Ureter (tissue), 1 donor: ENCODE results near the gene HIGD2A. TPM values are rescaled to one million over a fixed set of nuclear protein-coding genes. Genes with fewer than 3 reads are reported as not detected.
A peak's percentile ranks its signal among the peaks of the same experiment; 100 is the strongest.

Source experiments
- DNase-seq: peaks from one replicate; pipeline ENCODE4 v3.0.0-alpha.2; 2020; ENCODE audit warnings: low spot score
- total RNA-seq: library from RNA; stranded (reverse); gene quantifications from one replicate; pipeline ENCODE4 v1.2.4, GENCODE V29; 2023
- donor health status: DM: yes; HTN: yes; CAD: no.

HIGD2A gene, protein sequence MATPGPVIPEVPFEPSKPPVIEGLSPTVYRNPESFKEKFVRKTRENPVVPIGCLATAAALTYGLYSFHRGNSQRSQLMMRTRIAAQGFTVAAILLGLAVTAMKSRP
- total RNA-seq = 145 TPM

DNA sequence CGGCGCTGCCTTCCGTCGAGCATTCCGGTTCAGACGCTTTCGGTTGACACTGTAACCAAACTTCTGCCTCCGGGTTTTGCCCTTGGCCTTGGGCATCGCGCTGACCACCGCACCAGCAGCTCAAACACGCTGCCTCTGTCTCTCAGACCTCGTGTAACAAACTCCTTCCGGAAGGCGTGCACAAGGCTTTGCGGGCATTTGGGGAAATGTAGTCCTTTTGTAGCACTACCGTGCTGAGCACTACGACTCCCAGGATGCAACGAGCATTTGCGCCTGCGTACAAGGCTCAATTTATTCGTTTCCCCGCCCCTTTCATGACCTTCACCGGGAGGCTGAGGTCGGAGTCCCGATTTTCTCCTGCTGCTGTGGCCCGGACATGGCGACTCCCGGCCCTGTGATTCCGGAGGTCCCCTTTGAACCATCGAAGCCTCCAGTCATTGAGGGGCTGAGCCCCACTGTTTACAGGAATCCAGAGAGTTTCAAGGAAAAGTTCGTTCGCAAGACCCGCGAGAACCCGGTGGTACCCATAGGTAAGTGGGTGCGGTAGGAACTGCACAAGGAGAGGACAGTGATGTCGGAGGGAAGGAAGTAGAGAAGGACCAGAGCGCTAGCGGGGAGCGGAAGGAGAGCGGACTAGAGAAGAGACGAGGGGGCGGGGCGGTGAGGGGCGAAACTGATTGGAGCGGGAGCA, at the start of gene HIGD2A, which contains the start of gene NOP16:
Gene HIGD2A (plus strand): TSS at position 308 of the 691 bp plus-strand sequence. CDS start 69 bp downstream, at position 377.
Gene NOP16 (minus strand): TSS at position 155 of the 691 bp plus-strand sequence. CDS start 59 bp downstream, at position 96.
- peak; percentile 100 for DNase-seq

- DNase-seq = no peak
Observed at GRCh38 chr5:176339304-176339703, 49.2 kb upstream of the HIGD2A start.

DNA sequence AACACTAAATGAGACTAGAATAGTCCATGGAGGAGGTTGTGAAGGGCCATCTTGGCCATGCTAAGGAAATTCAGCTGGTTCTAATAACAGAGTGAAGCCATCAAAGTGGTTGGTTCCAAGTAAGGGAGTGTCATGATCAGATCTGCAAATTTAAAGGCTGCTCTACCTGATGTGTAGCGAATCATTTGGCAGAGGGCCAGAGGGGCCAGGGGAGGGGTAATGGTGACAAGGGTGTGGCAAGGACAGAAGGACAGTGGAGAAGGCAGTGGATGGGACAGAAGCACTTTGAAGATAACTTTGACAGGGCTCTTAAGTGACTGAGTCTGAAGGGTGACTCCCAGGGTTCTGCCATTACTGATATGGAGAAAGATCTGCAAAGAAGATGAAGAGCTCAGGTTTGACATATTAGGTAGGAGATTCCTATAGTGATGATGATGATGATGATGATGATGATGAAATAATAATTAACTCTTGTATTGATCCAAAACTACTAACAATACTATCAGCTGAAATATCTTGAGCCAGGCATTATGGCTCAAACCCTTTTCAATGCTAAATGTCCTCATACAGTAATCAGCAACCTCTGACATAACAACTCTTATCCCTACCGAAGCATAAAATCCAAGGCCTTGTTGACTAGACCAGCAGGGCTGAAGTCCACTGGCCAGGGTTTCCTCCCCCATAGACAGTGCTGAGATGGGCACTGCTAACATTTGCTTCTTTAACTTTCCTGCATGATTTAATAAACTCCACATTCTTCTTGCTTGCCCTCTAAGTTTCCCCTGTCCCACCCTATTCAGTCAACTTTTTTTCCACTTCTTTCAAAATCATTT, 47.0 kb upstream of the HIGD2A start:
- no peak for DNase-seq

DNA sequence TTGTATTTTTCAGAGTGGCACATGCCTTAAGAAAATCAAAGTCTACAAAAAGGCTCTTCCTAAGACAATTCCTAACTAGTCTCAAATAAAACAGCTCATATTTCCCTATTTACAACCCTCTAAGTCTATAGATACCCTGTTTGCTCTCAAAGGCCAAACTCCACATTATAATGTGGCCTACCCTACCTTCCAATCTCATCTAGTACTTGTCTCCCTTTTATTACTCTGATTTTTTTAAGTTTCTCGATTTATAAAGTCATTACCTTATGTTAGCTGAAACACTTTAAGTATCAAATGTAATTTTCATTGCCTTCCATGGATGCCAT, 46.4 kb upstream of the HIGD2A start:
- no peak for DNase-seq

GRCh38 chr5:176342766-176343458, 45.6 kb upstream of the HIGD2A start:
- DNase-seq = no peak

GRCh38 chr5:176350416-176350815, 38.1 kb upstream of the HIGD2A start:
- no peak for DNase-seq

DNA sequence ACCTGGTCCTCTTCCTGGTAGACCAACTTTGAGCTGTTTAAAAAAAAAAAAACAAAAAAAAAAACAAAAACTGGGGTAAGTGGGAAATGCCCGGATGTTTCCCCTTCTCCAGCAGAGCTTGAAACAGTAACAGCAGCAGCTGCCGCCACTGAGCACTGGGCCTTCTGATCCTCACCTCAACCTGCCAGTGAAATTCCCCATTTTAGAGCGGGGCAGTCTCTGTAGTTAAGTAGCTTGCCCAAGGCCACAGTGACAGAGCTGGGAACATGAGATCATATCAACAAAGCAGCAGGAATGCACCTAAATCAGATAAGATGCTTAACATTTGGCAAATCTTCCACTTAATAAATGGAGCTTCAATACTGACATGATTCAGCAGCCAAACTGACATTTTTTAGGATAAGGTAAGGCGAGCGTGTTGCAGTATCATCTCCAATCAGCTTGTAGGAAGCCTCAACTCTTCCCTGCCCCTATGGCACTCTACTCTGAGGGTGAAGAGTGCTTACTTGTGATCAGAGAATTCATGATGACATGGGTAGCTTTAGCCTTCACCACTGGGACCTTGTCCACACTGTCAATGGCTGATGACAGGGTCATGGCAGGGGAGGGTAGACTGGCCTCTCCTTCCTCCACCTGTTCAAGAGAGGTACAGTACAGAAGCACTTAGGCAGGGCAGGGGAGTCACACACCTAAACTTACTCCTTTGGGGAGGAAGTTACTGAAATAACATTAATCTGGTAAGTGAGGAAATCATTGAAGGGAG, 36.3 kb upstream of the HIGD2A start:
- DNase-seq = no peak

DNA sequence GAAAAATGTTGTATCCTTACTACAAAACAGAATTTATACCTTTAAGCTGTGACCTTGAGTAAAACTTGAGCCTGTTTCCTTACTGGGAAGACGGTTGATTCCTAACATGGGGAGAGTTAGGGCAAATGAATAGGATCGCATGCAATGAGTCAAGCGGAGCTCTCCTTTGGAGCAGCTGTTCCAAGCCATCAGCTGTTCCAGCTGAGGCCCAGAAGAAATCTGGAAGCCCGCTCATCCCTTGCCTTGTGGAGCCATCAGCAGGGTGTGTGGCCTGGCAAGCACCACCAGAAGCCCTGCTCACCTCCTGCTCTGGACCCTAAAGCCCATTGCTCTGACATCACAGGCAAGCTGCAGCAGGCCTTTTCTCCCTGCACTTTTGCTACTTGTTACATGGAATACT, 35.0 kb upstream of the HIGD2A start:
- DNase-seq = no peak

- DNase-seq = no peak
Observed at GRCh38 chr5:176355400-176356178, 33.0 kb upstream of the HIGD2A start.

- no peak for DNase-seq
Observed at GRCh38 chr5:176356179-176356566, 32.4 kb upstream of the HIGD2A start.

DNA sequence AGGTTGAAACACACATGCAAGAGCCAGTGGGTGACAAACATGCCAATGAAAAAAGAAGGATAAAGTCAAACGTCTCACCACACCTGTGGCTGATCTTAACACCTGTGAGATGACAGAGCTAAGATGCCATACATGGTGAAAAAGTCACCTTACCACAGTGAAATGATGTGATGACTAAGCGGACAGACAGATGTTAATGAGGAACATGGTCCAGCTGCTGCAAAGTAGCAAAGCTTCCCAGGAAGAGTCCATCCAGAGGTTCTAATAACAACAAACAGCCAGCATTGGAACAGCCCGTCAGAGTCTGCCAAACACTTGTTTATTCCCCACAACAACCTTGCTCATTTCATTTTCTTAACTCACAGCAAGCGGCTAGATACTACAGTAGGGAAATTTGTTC, 28.9 kb upstream of the HIGD2A start:
- DNase-seq = no peak

GRCh38 chr5:176360894-176361436, 27.6 kb upstream of the HIGD2A start:
- no peak for DNase-seq

DNA sequence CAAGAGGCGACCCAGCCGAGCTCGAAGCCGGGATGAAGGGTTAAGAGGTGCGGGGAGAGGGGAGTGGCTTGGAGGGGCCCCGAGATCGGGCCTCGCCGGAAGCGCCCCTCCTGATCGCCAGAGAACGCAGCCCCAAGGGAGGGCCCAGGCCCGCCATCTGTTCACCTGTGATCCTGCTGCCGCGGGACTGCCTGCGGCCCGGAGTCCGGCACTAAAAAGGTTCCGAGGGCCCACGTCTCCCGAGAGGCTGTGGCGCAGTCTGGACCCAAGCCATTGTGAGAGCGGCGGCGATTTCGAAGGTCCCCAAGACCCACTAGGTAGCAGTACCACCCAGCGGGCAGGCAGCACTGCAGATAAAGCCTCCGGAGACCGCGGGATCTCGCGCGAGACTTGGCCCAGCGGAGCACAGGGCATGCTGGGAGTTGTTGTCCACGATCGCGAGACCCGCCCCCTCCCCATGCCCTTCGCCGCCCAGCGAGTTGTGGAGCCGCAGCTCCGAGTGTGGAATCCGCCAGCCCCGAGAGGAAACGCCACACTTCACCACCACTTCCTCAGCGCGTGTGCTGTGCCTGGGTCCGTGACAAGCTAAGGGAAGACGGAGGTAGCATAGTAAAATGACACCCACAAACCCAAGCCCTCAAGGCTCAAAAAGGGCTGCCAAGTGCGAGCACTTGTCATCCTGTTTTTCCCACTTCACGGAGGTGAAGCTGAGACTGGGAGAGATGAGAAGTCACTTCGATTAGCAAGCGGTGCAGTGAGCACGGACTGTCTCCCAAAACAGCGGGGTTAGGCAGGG, 26.9 kb upstream of the HIGD2A start, which contains the start of gene KIAA1191:
Gene KIAA1191 (minus strand): TSS at position 328 of the 796 bp plus-strand sequence. CDS start 2,256 bp downstream, outside the sequence.
- DNase-seq = peak; percentile 94

GRCh38 chr5:176362233-176362490, 26.4 kb upstream of the HIGD2A start:
- no peak for DNase-seq

GRCh38 chr5:176364765-176365350, 23.7 kb upstream of the HIGD2A start:
- peak; percentile 55 for DNase-seq

- DNase-seq = no peak
Observed at GRCh38 chr5:176365351-176366231, 23.0 kb upstream of the HIGD2A start, which contains the start of gene ARL10. ARL10 (plus strand) TSS chr5:176365487; CDS start chr5:176365564, 77 bp downstream.

DNA sequence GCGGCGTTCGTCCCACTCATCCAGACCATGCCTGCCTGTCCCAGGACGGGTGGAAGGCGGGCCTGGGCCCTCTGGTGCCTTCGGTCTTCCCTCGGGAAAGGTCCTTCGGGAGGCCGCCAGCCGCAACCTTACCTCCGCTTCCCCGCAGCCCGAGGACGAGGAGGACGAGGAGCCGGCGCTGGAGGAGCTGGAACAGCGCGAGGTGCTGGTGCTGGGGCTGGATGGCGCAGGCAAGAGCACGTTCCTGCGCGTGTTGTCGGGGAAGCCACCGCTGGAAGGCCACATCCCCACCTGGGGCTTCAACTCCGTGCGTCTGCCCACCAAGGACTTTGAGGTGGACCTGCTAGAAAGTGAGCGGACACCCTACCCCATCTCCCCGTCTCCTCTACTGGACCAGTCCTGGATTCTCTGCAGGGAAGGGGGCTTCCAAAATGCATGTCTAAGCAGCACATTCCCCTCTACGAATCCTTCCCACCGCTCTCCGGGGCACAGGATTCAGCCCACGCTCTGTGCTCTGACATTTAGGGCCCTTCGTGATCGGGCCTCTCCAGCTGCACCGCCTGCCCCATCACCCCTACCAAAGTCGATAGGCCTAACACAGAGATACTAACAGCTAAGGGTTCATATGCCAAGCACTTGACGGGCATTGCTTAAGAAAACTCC, 22.2 kb upstream of the HIGD2A start:
- no peak for DNase-seq

- DNase-seq = no peak
Observed at GRCh38 chr5:176368726-176369125, 19.8 kb upstream of the HIGD2A start.
